ENCODE data around the gene EIF4G3. TPM values are rescaled to one million over a fixed set of nuclear protein-coding genes. Genes with fewer than 3 reads are reported as not detected.

EIF4G3 gene
- total and polyA plus RNA-seq, 9 of the 15 experiments (the other 6 are each of a cell fraction or from before 2014, with no cell fraction given), result 6.7 to 40.5 (median 32.1) TPM

GRCh38 chr1:21022279-21023040, 154.2 kb downstream of the EIF4G3 start (continued):
- TF ChIP-seq RREB1 (CRISPR knock-in tag; IDR thresholded peaks at IDR 0.05), result no peak
- TF ChIP-seq RFX5 (IDR thresholded peaks at IDR 0.05; ENCODE audit: low read depth, low read length), result no peak
- TF ChIP-seq FOXP4 (CRISPR knock-in tag; IDR thresholded peaks at IDR 0.05; ENCODE audit: borderline replicate concordance), result no peak
- TF ChIP-seq POLR2AphosphoS2 (IDR thresholded peaks at IDR 0.05; ENCODE audit: low read length), result no peak
- TF ChIP-seq BRD9 (IDR thresholded peaks at IDR 0.05; ENCODE audit: low read depth, partially characterized antibody), result peak; percentile 96
- peak; percentile 86 for TF ChIP-seq POLR2H (tag; IDR thresholded peaks at IDR 0.05; ENCODE audit: low read depth)
- TF ChIP-seq CEBPB (tag; IDR thresholded peaks at IDR 0.05), result no peak
- TF ChIP-seq ETV5 (CRISPR knock-in tag; IDR thresholded peaks at IDR 0.05; ENCODE audit: low read depth), result peak; percentile 87
- TF ChIP-seq MXD1 (CRISPR knock-in tag; IDR thresholded peaks at IDR 0.05; ENCODE audit: borderline replicate concordance, poor library complexity, severe bottlenecking), result no peak
- no peak for TF ChIP-seq E2F6 (IDR thresholded peaks at IDR 0.05; ENCODE audit: borderline replicate concordance in 1 of 2, extremely low read depth in 1 of 2, insufficient read depth in 1 of 2, insufficient read length in 1 of 2, low read depth in 1 of 2, low read length in 1 of 2, poor library complexity in 1 of 2, severe bottlenecking in 1 of 2)
- TF ChIP-seq ZBTB8A (IDR thresholded peaks at IDR 0.05; ENCODE audit: partially characterized antibody), result no peak
- TF ChIP-seq GTF2A2 (tag; IDR thresholded peaks at IDR 0.05), result no peak
- TF ChIP-seq HDAC8 (tag; IDR thresholded peaks at IDR 0.05), result no peak
- no peak for TF ChIP-seq ZC3H4 (CRISPR knock-in tag; IDR thresholded peaks at IDR 0.05; ENCODE audit: borderline replicate concordance)
- TF ChIP-seq MTA3 (IDR thresholded peaks at IDR 0.05; ENCODE audit: borderline replicate concordance), result peak; percentile 82; the same call in 1 of the 2 replicates
- TF ChIP-seq WHSC1 (IDR thresholded peaks at IDR 0.05; ENCODE audit: low read length), result no peak
- no peak for TF ChIP-seq TFAM (CRISPR knock-in tag; conservative IDR thresholded peaks at IDR 0.05)

Data from K562 (cell line).